ENCODE results near the gene CTNNA2.
"Not testable (repeated sequence)": the region's sequence is repeated elsewhere in the genome, so short reads cannot be mapped to it uniquely, and the experiment has no call there.

The CTNNA2 gene

GRCh38 chr2:80042635-80043034, 529.8 kb downstream of the CTNNA2 start:
- DNase-seq = no peak

GRCh38 chr2:80048296-80048695, 535.4 kb downstream of the CTNNA2 start:
- no peak for DNase-seq

- DNase-seq = no peak
Observed at GRCh38 chr2:80050246-80050645, 537.4 kb downstream of the CTNNA2 start.

- no peak for DNase-seq
Observed at GRCh38 chr2:80053522-80054345, 540.9 kb downstream of the CTNNA2 start.

GRCh38 chr2:80054346-80054675, 541.5 kb downstream of the CTNNA2 start:
- DNase-seq = no peak

- no peak for DNase-seq
Observed at GRCh38 chr2:80057956-80058355, 545.1 kb downstream of the CTNNA2 start.

- DNase-seq = no peak
Observed at GRCh38 chr2:80058562-80058961, 545.7 kb downstream of the CTNNA2 start.

- no peak for DNase-seq
Observed at GRCh38 chr2:80059447-80059846, 546.6 kb downstream of the CTNNA2 start.

GRCh38 chr2:80061881-80062280, 549.0 kb downstream of the CTNNA2 start:
- no peak for DNase-seq

- no peak for DNase-seq
Observed at GRCh38 chr2:80062298-80062697, 549.4 kb downstream of the CTNNA2 start.

- DNase-seq = peak in 1 of 2 experiments; percentile 36
Observed at GRCh38 chr2:80068038-80068731, 555.3 kb downstream of the CTNNA2 start.

- DNase-seq = no peak
Observed at GRCh38 chr2:80070587-80070986, 557.7 kb downstream of the CTNNA2 start.

GRCh38 chr2:80071941-80072340, 559.1 kb downstream of the CTNNA2 start:
- DNase-seq = no peak

- peak; percentile 47 to 77 for DNase-seq
Observed at GRCh38 chr2:80073134-80073561, 560.3 kb downstream of the CTNNA2 start.

- no peak for DNase-seq
Observed at GRCh38 chr2:80074321-80075070, 561.6 kb downstream of the CTNNA2 start.

- DNase-seq = no peak
Observed at GRCh38 chr2:80075719-80076118, 562.9 kb downstream of the CTNNA2 start.

- no peak for DNase-seq
Observed at GRCh38 chr2:80078290-80079036, 565.6 kb downstream of the CTNNA2 start.

- DNase-seq = no peak
Observed at GRCh38 chr2:80080957-80081356, 568.1 kb downstream of the CTNNA2 start.

- peak; percentile 62 to 72 for DNase-seq
Observed at GRCh38 chr2:80086831-80087230, 574.0 kb downstream of the CTNNA2 start.

- DNase-seq = no peak
Observed at GRCh38 chr2:80091237-80091636, 578.4 kb downstream of the CTNNA2 start.

GRCh38 chr2:80092474-80092873, 579.6 kb downstream of the CTNNA2 start:
- no peak for DNase-seq

- DNase-seq = not testable (repeated sequence)
Observed at GRCh38 chr2:80098503-80098902, 585.7 kb downstream of the CTNNA2 start.

- no peak for DNase-seq
Observed at GRCh38 chr2:80102026-80102425, 589.2 kb downstream of the CTNNA2 start.

Measured in NCI-H526 (cell line).